Keratinocyte (primary cell): Measurements from ENCODE around the gene CTAG1B.

Experiments used
- CTCF ChIP-seq, 3 experiments: IDR thresholded peaks in 1 of 3; conservative IDR thresholded peaks in 1 of 3; optimal IDR thresholded peaks in 1 of 3; 2 replicates in 2 of 3; 3 replicates in 1 of 3; pipeline versions ENCODE3 to v1.5.1; 2011; ENCODE audit warnings: low read length in 3 of 3, mild to moderate bottlenecking in 3 of 3, moderate library complexity in 2 of 3, control low read depth in 1 of 3, inconsistent platforms in 1 of 3; ENCODE audit not compliant: insufficient read depth in 2 of 3; ENCODE audit errors: extremely low read depth in 1 of 3
- EZH2 ChIP-seq: IDR thresholded peaks from one replicate; pipeline ENCODE4 v1.6.1; 2012; ENCODE audit warnings: inconsistent platforms, mild to moderate bottlenecking, low read length, moderate library complexity

GRCh38 chrX:154607370-154607769 is 11.7 kb downstream of the CTAG1B start:
- no peak for TF ChIP-seq EZH2
- TF ChIP-seq CTCF (optimal IDR thresholded peaks at IDR 0.05 in 1 of 3, IDR thresholded peaks at IDR 0.05 in 1 of 3, conservative IDR thresholded peaks at IDR 0.05 in 1 of 3; ENCODE audit: extremely low read depth in 1 of 3, insufficient read depth in 2 of 3, low read length in 3 of 3): no peak
